Embryonic facial prominence (tissue), 1 donor: ENCODE data around the gene FUT8.

ENCODE experiments used
- DNase-seq: peaks from one replicate; pipeline ENCODE4 v3.0.0-alpha.2; 2016; ENCODE audit errors: extremely low spot score

Gene FUT8

DNA sequence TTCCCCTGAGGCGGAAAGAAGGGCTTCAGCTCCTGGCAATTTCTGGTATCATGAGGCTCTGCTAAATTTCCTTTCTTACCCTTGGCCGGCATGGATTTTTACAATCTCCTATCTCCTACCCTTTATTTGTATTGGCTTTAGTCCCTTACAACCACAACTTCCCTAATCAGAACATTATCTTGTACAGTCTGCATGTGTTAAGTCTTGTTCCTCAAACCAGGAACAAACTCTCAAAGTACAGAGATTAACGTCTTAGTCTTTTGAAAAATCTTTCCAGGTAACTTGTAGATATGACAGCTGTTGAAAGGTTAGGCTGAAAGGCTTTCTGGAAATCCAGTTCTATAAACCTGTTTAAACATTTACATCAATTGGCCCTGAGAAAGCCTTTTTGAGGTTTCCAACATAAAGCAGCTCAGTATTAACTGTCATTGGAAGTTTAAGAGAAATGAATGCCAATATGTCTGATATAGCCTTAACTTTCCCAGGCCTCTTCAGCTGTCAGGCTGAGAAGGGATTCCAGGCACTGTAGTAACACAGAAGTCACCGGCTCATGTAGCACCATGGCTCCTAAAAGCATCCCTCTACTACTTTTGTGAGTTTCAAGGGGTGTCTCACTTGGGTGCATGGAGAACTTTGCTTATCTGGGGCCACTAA is 360.5 kb downstream of the FUT8 start:
- DNase-seq = no peak

DNA sequence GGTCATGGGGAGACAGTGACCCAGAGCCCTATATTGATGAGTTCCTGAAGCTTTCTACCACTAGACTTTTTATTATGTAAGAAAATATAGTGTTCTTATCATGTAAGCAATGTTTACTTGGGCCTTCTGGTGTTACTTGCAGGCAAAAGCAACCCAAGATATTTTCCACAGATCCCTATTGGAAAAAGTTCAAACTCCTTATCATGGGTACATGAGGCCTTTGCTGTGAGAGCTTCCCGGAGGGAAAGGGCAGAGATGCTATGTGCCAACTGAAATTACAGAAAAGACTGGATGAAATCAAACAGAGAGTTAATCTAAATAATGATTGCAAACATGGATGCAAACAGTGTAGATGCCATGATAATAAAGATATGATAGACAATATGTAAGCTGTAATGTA is 361.5 kb downstream of the FUT8 start:
- no peak for DNase-seq

DNA sequence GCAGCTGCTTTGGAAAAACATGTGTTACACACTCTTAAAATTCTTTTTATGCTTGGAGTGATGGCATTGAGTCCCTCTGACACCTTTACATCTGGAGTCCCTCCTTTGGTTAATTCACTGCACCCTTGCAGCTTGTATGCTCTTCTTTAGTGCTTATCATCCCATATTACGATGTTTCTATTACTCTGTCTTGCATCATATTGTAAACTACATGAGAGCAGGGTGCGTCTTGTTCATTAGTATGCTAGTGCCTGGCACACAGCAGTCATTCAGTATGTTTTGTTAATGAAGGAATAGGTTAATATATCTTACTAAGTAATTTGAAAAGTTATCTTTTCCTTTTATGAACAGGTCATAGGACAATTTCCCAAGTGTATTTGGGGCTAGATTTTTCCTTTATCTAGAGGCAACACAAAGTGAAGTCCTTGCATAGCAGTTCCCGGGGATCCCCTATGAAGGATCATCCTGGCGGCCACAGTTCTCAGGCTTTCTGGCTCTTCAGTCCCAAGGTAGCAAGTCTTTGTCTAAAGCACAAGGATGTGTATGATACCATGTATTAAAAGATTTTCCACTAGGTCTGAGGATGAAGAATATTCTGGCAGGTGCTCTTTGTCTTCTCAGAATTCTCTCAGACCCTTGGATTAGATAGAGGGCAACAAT is 363.8 kb downstream of the FUT8 start:
- no peak for DNase-seq

DNA sequence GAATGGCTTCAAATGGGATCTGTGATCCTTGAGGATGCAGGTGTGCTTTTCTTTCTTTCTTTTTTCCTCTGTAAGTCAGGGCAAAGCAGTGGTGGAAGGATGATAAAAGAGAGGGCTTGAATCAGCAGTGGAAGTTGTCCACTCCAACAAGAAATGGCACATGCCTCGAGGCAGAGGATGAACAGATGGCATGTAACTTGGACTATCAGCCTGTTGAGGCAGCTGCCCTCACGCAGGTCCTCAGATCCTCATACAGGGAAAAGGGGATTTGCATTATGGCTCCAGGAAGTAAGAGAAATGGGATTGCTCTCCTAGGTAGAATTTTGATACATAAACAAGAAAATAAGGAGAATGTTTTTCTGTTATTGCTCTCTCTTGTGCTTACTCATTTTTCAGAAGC is 368.0 kb downstream of the FUT8 start:
- no peak for DNase-seq

DNA sequence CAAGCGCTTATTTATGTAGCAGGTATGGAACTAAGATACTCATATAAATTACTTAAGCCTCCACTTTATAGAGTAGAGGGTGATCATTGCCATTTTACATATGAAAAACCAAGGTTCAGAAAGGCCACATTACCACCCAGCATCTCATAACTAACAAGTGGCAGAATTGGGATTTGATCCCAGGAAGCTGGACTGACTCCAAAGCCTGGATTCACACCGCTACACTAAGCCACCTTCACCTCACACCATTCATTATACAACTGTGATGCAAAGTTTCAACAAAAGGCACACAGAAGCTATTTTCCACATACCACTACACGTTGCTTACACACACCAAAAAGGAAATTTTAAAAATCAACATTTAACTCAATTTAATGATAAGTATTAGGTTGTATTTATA is 370.6 kb downstream of the FUT8 start:
- DNase-seq = no peak

DNA sequence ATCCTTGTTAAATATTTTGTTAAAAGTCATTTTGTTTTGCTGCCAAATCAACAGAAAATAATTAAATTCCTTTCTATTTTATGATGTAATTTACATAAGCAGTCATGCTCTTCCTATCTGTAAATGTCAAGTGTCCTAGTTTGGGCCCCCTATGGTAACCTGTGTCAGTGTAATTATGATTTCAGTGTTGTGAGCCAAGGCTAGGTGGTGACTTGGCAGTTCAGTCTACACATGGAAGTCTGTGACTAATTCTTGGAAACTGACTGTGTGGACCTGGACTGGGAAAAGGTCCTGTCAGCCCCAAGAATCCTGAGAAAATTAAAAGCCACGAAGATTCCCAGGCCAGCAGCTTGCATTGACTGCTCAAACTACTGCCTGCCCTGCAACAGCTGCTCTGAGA is 371.0 kb downstream of the FUT8 start:
- no peak for DNase-seq

DNA sequence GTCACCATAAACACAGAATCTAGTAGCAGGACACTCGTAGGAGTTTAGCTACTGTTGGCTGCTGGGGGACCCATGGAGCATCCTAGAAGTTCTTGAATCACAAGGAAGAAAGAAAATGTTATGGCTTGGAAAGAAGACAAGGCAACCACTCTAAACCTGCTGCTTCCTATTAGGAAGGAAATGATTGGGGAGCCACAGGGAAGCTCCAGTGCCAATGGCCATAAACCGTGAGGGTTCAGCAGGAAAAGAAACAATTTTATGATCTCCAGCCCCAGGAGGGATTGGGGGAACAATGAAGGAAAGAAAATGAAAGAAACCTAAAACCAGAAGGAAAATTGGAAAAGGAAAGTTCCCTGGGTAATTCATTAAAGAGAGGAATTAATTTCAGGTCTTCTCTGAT is 372.0 kb downstream of the FUT8 start:
- DNase-seq = no peak

DNA sequence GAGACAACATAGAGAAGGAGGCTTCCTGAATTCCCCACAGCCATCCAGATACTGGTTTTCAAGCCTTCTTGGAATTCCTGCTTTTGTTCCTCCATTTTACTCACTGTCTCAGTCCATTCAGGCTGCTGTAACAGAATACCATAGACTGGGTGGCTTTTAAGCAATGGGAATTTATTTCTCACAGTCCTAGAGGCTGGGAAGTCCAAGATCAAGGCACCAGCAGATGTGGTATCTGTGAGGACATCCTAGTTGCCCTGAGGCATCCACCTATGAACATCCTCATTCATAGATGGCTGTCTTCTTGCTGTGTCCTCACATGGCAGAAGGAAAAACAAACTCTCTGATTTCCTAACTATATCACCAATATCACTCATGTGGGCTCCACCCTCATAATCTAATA is 374.9 kb downstream of the FUT8 start:
- no peak for DNase-seq

DNA sequence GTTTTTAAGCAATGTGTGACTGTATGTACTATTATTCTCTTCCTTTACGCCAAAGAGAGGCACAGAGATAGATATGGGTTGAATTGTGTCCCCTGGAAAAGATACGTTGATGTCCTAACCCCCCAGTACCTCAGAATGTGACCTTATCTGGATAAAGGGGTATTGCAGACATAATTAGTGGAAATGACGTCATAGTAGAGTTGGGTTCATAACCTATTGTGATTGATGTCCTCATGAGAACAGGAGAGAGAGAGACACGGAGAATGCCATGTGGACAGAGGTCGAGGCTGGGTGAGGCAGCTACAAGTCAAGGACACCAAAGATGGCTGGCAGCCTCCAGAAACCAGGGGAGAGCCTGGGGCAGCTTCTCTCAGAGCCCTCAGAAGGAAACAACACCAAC is 376.3 kb downstream of the FUT8 start:
- DNase-seq = no peak

DNA sequence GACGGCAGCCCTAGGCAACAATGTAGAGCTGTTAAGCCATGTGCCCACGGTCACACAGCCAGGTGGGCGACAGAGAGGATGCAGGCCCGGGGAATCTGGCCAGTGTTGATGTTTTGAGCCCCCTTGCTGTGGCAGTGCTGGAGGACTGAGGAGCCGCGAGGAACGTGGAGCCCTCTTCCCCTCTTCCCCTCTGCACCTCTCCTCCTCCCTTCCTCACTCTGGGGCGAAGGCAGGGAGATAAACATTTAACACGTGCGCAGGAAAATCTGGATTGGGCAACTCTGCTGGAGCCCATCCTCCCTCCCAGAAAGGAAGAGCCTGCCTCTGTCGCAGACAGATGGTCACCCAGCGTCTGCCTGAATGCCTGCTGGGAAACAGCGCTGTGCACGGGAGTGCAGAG is 376.8 kb downstream of the FUT8 start:
- DNase-seq = no peak

DNA sequence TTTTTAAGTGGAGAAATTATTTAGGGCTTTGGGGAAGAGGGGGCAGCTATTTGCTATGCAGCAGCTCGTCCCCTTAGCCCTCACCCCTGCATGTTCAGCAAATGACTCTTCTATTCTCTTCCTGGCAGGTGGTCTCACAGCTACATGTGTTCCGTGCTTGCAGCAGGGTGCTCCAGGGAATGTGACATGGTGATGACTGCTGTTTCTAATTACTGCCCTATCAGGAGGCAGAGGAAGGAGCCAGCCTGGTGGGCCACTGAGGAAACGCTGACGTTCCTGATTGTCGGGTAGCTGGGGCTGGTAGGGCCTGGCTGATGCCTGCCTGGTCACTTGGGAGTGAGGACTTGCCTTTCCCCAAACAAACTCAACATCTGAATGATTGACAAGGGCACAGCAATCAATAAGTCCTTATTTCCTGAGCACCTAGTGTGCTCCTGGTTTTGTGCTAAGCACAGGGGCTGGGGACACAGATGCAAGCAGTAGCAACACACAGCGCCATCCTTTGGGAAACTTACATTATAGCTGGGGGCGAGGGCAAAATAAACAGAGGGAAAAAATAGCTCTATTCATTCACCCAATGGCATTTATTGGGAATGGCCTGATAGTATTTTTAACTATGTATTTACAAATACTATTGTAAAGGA is 377.8 kb downstream of the FUT8 start:
- DNase-seq = no peak

DNA sequence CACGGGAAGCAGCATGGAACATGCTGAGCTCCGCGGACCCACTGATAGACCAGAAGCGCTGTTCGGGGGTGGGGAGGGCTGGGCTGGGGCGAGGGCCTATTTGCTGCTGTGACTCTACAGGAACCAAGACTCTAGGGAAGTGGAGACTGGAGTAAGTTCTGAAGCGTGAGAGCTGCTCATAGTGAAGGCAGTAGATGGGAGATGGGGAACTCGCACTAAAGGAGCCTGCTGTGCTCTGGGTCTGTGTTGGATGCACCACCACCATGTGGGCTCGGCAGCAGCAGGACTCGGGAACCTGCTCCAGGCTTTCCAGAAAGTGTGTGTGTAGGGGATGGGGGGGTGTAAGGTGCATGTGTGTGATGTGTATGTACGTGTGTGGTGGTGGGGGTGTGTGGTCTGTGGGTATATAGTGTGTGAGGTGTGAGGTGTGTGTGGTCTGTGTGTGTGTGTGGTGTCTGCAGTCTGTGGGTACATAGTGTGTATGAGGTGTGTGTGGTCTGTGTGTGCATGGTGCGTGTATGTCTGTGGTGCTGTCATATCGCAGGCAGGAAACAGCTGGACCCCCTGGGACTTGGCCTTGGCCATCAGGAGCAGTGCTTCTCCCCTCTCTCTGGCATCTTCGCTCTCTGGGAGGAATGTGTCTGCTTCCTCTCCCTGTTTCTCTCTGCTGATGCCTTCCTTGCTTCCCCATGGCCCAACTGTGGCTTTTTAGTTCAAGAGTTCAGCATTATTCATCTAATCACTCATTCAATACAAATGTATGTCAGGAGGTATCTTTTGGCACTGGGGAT is 378.9 kb downstream of the FUT8 start:
- DNase-seq = no peak

DNA sequence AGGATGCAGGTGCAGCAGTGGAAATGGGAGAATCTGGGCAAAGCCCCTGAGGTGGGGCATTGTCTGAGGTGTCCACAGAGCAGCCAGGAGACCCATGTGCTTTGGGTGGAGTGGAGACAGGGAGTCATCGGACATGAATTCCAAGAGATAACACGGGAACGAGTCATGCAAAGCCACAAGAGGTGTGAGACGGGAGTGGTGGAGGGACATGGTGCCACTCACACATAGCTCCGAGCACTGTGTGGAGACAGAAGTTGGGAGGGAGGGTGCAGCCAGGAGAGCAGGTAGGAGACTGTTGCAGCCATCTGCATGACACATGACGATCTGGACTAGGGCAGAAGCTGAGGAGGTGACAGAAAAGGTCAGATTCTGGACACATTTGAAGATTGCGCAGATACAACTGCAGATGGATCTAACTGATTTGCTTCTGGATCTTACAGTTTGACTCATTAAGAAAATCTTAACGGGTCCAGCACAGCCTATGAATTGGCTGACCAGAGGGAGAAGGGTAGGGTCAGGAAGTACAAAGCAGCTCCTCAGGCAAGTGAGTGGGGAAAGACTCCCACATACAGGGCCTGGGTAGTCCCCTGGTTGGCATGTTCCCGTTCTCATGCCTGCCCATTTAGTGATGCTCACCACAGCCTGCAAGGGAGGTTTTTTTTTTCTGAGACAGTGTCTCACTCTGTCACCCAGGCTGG is 379.8 kb downstream of the FUT8 start:
- no peak for DNase-seq
